H9 (cell line): ENCODE data around the gene C3orf70. TPM values are rescaled to one million over a fixed set of nuclear protein-coding genes. Genes with fewer than 3 reads are reported as not detected.
A peak's percentile ranks its signal among the peaks of the same experiment; 100 is the strongest.

Experiments used
- DNase-seq: peaks from one replicate; pipeline ENCODE4 v3.0.0-alpha.2; 2017
- H2AFZ ChIP-seq: one replicate; pipeline ENCODE4 v1.6.1; 2013; ENCODE audit warnings: mild to moderate bottlenecking, low read length, control low read depth, moderate library complexity
- H2AK5ac ChIP-seq: 2 replicates; pipeline ENCODE4 v1.6.1; 2013; ENCODE audit warnings: low read length, control low read depth, mixed read lengths; ENCODE audit not compliant: insufficient read length
- H2BK120ac ChIP-seq: one replicate; pipeline ENCODE4 v1.6.1; 2013; ENCODE audit warnings: low read depth, mild to moderate bottlenecking, low read length, control low read depth, inconsistent platforms; ENCODE audit not compliant: poor library complexity, severe bottlenecking
- H2BK12ac ChIP-seq: 2 replicates; pipeline ENCODE4 v1.6.1; 2013; ENCODE audit warnings: low read length, control low read depth, mixed read lengths, low read depth; ENCODE audit not compliant: insufficient read length
- H2BK15ac ChIP-seq: 2 replicates; pipeline ENCODE4 v1.6.1; 2013; ENCODE audit warnings: low read depth, low read length, control low read depth
- H2BK20ac ChIP-seq: one replicate; pipeline ENCODE4 v1.6.1; 2013; ENCODE audit warnings: low read depth, mild to moderate bottlenecking, low read length, control low read depth, inconsistent platforms; ENCODE audit not compliant: poor library complexity, severe bottlenecking
- H2BK5ac ChIP-seq: 2 replicates; pipeline ENCODE4 v1.6.1; 2013; ENCODE audit warnings: low read length, control low read depth, mixed read lengths; ENCODE audit not compliant: insufficient read length
- H3K14ac ChIP-seq: 2 replicates; pipeline ENCODE4 v1.6.1; 2013; ENCODE audit warnings: low read length, control low read depth; ENCODE audit not compliant: insufficient read depth
- H3K18ac ChIP-seq: 2 replicates; pipeline ENCODE4 v1.6.1; 2013; ENCODE audit warnings: low read depth, mild to moderate bottlenecking, mixed read lengths, low read length, control low read depth; ENCODE audit not compliant: insufficient read length
- H3K23ac ChIP-seq: 2 replicates; pipeline ENCODE4 v1.6.1; 2013; ENCODE audit warnings: low read length, control low read depth, mixed read lengths, low read depth; ENCODE audit not compliant: insufficient read length
- H3K23me2 ChIP-seq: 2 replicates; pipeline ENCODE4 v1.6.1; 2013; ENCODE audit warnings: low read depth, mild to moderate bottlenecking, mixed read lengths, low read length, control low read depth; ENCODE audit not compliant: insufficient read length, poor library complexity, severe bottlenecking
- H3K27ac ChIP-seq: 2 replicates; pipeline ENCODE4 v1.5.1; 2013; ENCODE audit warnings: low read length, control low read depth, mixed read lengths, low read depth; ENCODE audit not compliant: insufficient read length
- H3K27me3 ChIP-seq: 2 replicates; pipeline ENCODE4 v1.6.1; 2013; ENCODE audit warnings: low read length, control low read depth, inconsistent platforms; ENCODE audit not compliant: insufficient read depth
- H3K4ac ChIP-seq: 2 replicates; pipeline ENCODE4 v1.6.1; 2013; ENCODE audit warnings: low read depth, mild to moderate bottlenecking, control low read depth, inconsistent platforms, low read length, moderate library complexity
- H3K4me1 ChIP-seq: 2 replicates; pipeline ENCODE4 v1.6.1; 2013; ENCODE audit warnings: low read length, control low read depth, inconsistent platforms; ENCODE audit not compliant: insufficient read depth
- H3K4me2 ChIP-seq: 2 replicates; pipeline ENCODE4 v1.6.1; 2013; ENCODE audit warnings: low read length, control low read depth, mixed read lengths; ENCODE audit not compliant: insufficient read length, insufficient read depth
- H3K56ac ChIP-seq: 2 replicates; pipeline ENCODE4 v1.6.1; 2013; ENCODE audit warnings: low read depth, mild to moderate bottlenecking, mixed read lengths, low read length, control low read depth; ENCODE audit not compliant: insufficient read length
- H3K79me1 ChIP-seq: 2 replicates; pipeline ENCODE4 v1.6.1; 2013; ENCODE audit warnings: low read depth, mild to moderate bottlenecking, moderate library complexity, low read length, control low read depth, inconsistent platforms; ENCODE audit not compliant: insufficient read depth, poor library complexity, severe bottlenecking
- H3K79me2 ChIP-seq: 2 replicates; pipeline ENCODE4 v1.6.1; 2013; ENCODE audit warnings: low read length, control low read depth, inconsistent platforms; ENCODE audit not compliant: insufficient read depth
- H3K9ac ChIP-seq: 2 replicates; pipeline ENCODE4 v1.6.1; 2013; ENCODE audit warnings: low read length, control low read depth, mixed read lengths; ENCODE audit not compliant: insufficient read length; ENCODE audit errors: extremely low read depth
- H3K9me3 ChIP-seq: one replicate; pipeline ENCODE4 v1.6.1; 2013; ENCODE audit warnings: low read depth, low read length, inconsistent platforms; ENCODE audit not compliant: control insufficient read depth
- H3T11ph ChIP-seq: one replicate; pipeline ENCODE4 v1.6.1; 2013; ENCODE audit warnings: mild to moderate bottlenecking, low read length, control low read depth, inconsistent platforms
- H4K20me1 ChIP-seq: one replicate; pipeline ENCODE4 v1.6.1; 2013; ENCODE audit not compliant: control insufficient read depth, insufficient read length, insufficient read depth
- H4K5ac ChIP-seq: 2 replicates; pipeline ENCODE4 v1.6.1; 2013; ENCODE audit warnings: low read depth, mild to moderate bottlenecking, mixed read lengths, low read length, control low read depth; ENCODE audit not compliant: insufficient read length
- H4K8ac ChIP-seq: replicated peaks from 2 replicates; pipeline ENCODE4 v1.6.1; 2013; ENCODE audit warnings: low read length, control low read depth, mixed read lengths, low read depth; ENCODE audit not compliant: insufficient read length
- H4K91ac ChIP-seq: 2 replicates; pipeline ENCODE4 v1.6.1; 2013; ENCODE audit warnings: low read depth, mild to moderate bottlenecking, moderate library complexity, mixed read lengths, low read length, control low read depth; ENCODE audit not compliant: insufficient read length
- H3K27ac Mint-ChIP-seq, 3 experiments: 2 replicates in 2 of 3; 3 replicates in 1 of 3; pipeline ENCODE4 v1.8.0; 2020 to 2021; ENCODE audit warnings: mixed read lengths in 3 of 3, mild to moderate bottlenecking in 1 of 3, moderate library complexity in 1 of 3
- H3K27me3 Mint-ChIP-seq: 2 replicates; pipeline ENCODE4 v1.8.0; 2021; ENCODE audit warnings: low read depth, mild to moderate bottlenecking, moderate library complexity, mixed read lengths
- H3K36me3 Mint-ChIP-seq, 3 experiments: 2 replicates in 2 of 3; 3 replicates in 1 of 3; pipeline ENCODE4 v1.8.0; 2020 to 2021; ENCODE audit warnings: low read depth in 3 of 3, mixed read lengths in 3 of 3; ENCODE audit not compliant: insufficient read depth in 1 of 3
- H3K4me1 Mint-ChIP-seq, 2 experiments: 2 replicates each; pipeline ENCODE4 v1.8.0; 2020; ENCODE audit warnings: mixed read lengths in 2 of 2
- H3K4me3 Mint-ChIP-seq, 2 experiments: 2 replicates in 1 of 2; 3 replicates in 1 of 2; pipeline ENCODE4 v1.8.0; 2020 to 2021; ENCODE audit warnings: mild to moderate bottlenecking in 2 of 2, mixed read lengths in 2 of 2, moderate library complexity in 1 of 2
- H3K9me3 Mint-ChIP-seq, 2 experiments: 2 replicates in 1 of 2; 3 replicates in 1 of 2; pipeline ENCODE4 v1.8.0; 2020; ENCODE audit warnings: mild to moderate bottlenecking in 2 of 2, mixed read lengths in 2 of 2, moderate library complexity in 1 of 2
- WGBS: extraction: QIAGEN DNeasy Blood & Tissue Kit; methylation state at CpG from one replicate; pipeline ENCODE4 v1.1.7; 2013; ENCODE audit warnings: missing lambda C conversion rate, low lambda C conversion rate, mixed read lengths; ENCODE audit not compliant: insufficient read length; ENCODE audit errors: extremely low coverage; 5-methylcytosine and 5-hydroxymethylcytosine counted together
- total RNA-seq: library from RNA; stranded (reverse); gene quantifications from 2 replicates; pipeline ENCODE4 v1.2.1, GENCODE V29; 2021
- TF ChIP-seq, protein P1 (sequence below): fragments of 200-600 bp; sonication (generic); conservative IDR thresholded peaks from 3 replicates; pipeline ENCODE4 v1.8.0; 2021; ENCODE audit warnings: antibody characterized with exemption, mild to moderate bottlenecking

The C3orf70 gene
- total RNA-seq, 1 experiment from 2014 or later = 0.52 TPM

DNA sequence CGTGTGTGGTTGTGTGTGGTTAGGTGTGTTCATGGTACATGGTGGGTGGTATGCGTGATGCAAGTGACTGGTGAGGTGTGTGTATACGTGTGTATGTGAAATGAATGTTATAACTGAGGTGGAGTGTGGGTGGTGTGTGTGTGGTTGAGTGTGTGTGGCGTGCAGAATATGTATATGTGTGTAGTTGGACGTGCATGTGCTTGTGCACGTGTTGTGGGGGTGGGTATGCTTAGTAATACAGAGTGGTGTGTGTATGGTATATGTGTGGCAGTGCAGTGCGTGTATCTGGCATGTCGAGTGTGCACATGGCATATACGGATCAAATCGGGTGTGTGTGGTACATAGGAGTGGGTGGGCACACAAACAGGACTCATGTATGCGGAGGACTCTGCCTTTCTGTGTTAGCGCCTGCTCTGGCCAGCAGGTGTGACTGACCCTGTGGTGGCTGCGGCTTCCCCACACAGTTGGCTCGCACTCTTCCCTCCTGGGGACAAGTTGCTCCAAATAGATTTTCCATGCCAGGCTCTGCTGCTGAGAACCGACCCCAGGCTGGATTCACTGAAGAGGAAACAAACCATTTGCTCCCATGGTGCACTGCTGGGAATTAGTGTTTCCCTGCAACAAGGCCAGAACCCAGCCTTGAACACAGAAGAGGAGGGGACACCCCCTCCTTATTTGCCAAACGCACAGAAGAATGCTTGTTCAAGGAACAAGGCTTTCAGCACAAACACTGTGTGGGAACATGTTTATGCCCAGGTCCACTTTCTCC, 1.2 kb upstream of the C3orf70 start:
- no peak overlapping the region for H3K4me3 Mint-ChIP-seq
- H3K79me2 ChIP-seq = no peaks in the 10 kb centered on the region
- H3K27ac Mint-ChIP-seq = no peak overlapping the region
- peak overlapping the region; percentile 10 for H4K5ac ChIP-seq
- H2AK5ac ChIP-seq = no peak overlapping the region
- no peak overlapping the region for H2BK5ac ChIP-seq
- TF ChIP-seq, protein P1, sequence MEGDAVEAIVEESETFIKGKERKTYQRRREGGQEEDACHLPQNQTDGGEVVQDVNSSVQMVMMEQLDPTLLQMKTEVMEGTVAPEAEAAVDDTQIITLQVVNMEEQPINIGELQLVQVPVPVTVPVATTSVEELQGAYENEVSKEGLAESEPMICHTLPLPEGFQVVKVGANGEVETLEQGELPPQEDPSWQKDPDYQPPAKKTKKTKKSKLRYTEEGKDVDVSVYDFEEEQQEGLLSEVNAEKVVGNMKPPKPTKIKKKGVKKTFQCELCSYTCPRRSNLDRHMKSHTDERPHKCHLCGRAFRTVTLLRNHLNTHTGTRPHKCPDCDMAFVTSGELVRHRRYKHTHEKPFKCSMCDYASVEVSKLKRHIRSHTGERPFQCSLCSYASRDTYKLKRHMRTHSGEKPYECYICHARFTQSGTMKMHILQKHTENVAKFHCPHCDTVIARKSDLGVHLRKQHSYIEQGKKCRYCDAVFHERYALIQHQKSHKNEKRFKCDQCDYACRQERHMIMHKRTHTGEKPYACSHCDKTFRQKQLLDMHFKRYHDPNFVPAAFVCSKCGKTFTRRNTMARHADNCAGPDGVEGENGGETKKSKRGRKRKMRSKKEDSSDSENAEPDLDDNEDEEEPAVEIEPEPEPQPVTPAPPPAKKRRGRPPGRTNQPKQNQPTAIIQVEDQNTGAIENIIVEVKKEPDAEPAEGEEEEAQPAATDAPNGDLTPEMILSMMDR = peak; percentile 15; the same call in 1 of the 3 replicates
- peaks cover 40% of the 10 kb centered on the region for H3K27me3 Mint-ChIP-seq
- H3K9me3 ChIP-seq = no peaks in the 10 kb centered on the region
- H3K27me3 ChIP-seq = peaks cover 7% of the 10 kb centered on the region; the same call in 1 of the 2 replicates
- H3K4me2 ChIP-seq = peak overlapping the region; percentile 80
- H3K14ac ChIP-seq = no peak overlapping the region
- H3K9me3 Mint-ChIP-seq = no peaks in the 10 kb centered on the region
- peaks cover 13% of the 10 kb centered on the region for H3K23me2 ChIP-seq
- H3K9ac ChIP-seq = no peak overlapping the region
- H2AFZ ChIP-seq = no peak overlapping the region
- no peak overlapping the region for H2BK20ac ChIP-seq
- peaks cover 4% of the 10 kb centered on the region; the same call in 1 of the 2 replicates for H3K4me1 ChIP-seq
- peaks cover 8 to 11% of the 10 kb centered on the region in 2 experiments for H3K4me1 Mint-ChIP-seq
- no peaks in the 10 kb centered on the region for H4K20me1 ChIP-seq
- no peaks in the 10 kb centered on the region for H3K79me1 ChIP-seq
- H3K27ac ChIP-seq = no peak overlapping the region
- no peak overlapping the region for H3K23ac ChIP-seq
- WGBS = 100% methylated on average over 4 of the region's 16 CpGs
- peak; percentile 56 for DNase-seq
- H3K18ac ChIP-seq = peak overlapping the region; percentile 8
- H2BK15ac ChIP-seq = no peak overlapping the region
- no peak overlapping the region for H2BK120ac ChIP-seq
- H3K56ac ChIP-seq = no peak overlapping the region
- no peak overlapping the region for H2BK12ac ChIP-seq
- H4K8ac ChIP-seq = no peak overlapping the region
- no peak overlapping the region for H3T11ph ChIP-seq
- no peak overlapping the region for H4K91ac ChIP-seq
- no peak overlapping the region for H3K4ac ChIP-seq
- no peaks in the 10 kb centered on the region for H3K36me3 Mint-ChIP-seq
